Measurements from ENCODE around the gene SCN1A. TPM values are rescaled to one million over a fixed set of nuclear protein-coding genes. Genes with fewer than 3 reads are reported as not detected.

The SCN1A gene
- polyA plus RNA-seq, 3 donors, result not detected

GRCh38 chr2:166144071-166144470, 16.3 kb upstream of the SCN1A start:
- H3K27ac ChIP-seq (ENCODE audit: low read depth in 1 of 2, low read length in 2 of 2), result no peak overlapping the region
- H2AFZ ChIP-seq (ENCODE audit: insufficient read depth, low read depth, low read length, poor library complexity, severe bottlenecking), result no peak overlapping the region
- H3K79me2 ChIP-seq (ENCODE audit: insufficient read depth, low read length), result no peaks in the 10 kb centered on the region
- no peak overlapping the region for H3K4me3 ChIP-seq (replicated peaks in 1 of 3; ENCODE audit: low read depth in 2 of 3, low read length in 3 of 3)
- Mint-ChIP-seq H3K36me3 (no peaks in the 10 kb centered on the region), H3K4me1 (no peaks in the 10 kb centered on the region), H3K4me3 (no peak overlapping the region), H3K27me3 (ENCODE audit: low read depth in 3 of 3) (no peaks in the 10 kb centered on the region), H3K27ac (no peak overlapping the region), H3K9me3 (peaks cover 0 to 3% (median 0%) of the 10 kb centered on the region in 7 donors)
- intact Hi-C loops (cut with micrococcal nuclease), result no loop called here
- no peak overlapping the region for H3K4me2 ChIP-seq (replicated peaks; ENCODE audit: extremely low read depth, low read length, poor library complexity, severe bottlenecking)
- no CpG with 5 or more reads among the region's 1 CpG for WGBS (ENCODE audit: insufficient coverage)
- TF ChIP-seq CTCF (IDR thresholded peaks at IDR 0.05), result no peak
- H3K36me3 ChIP-seq (replicated peaks in 1 of 2; ENCODE audit: control insufficient read depth in 1 of 2, insufficient read depth in 2 of 2, low read length in 2 of 2), result no peaks in the 10 kb centered on the region
- H3K4me1 ChIP-seq (ENCODE audit: control insufficient read depth in 1 of 2, insufficient read depth in 2 of 2, low read length in 2 of 2), result no peaks in the 10 kb centered on the region
- H3K27me3 ChIP-seq (ENCODE audit: control insufficient read depth in 2 of 2, insufficient read depth in 2 of 2, low read length in 2 of 2), result no peaks in the 10 kb centered on the region
- no peaks in the 10 kb centered on the region for H4K20me1 ChIP-seq (ENCODE audit: insufficient read depth, low read length)
- DNase-seq, result no peak
- H3K9ac ChIP-seq (ENCODE audit: insufficient read depth, low read length, poor library complexity, severe bottlenecking), result no peak overlapping the region
- H3K9me3 ChIP-seq (replicated peaks in 1 of 2; ENCODE audit: control insufficient read depth in 1 of 2, insufficient read depth in 1 of 2, low read length in 2 of 2), result no peaks in the 10 kb centered on the region

GRCh38 chr2:166140932-166141331, 13.1 kb upstream of the SCN1A start:
- Histone ChIP-seq H2AFZ (ENCODE audit: insufficient read depth, low read depth, low read length, poor library complexity, severe bottlenecking) (no peak overlapping the region), H4K20me1 (ENCODE audit: insufficient read depth, low read length) (no peaks in the 10 kb centered on the region), H3K27ac (ENCODE audit: low read depth in 1 of 2, low read length in 2 of 2) (no peak overlapping the region), H3K4me3 (replicated peaks in 1 of 3; ENCODE audit: low read depth in 2 of 3, low read length in 3 of 3) (no peak overlapping the region), H3K79me2 (ENCODE audit: insufficient read depth, low read length) (no peaks in the 10 kb centered on the region), H3K4me2 (replicated peaks; ENCODE audit: extremely low read depth, low read length, poor library complexity, severe bottlenecking) (no peak overlapping the region), H3K4me1 (ENCODE audit: control insufficient read depth in 1 of 2, insufficient read depth in 2 of 2, low read length in 2 of 2) (no peaks in the 10 kb centered on the region), H3K36me3 (replicated peaks in 1 of 2; ENCODE audit: control insufficient read depth in 1 of 2, insufficient read depth in 2 of 2, low read length in 2 of 2) (no peaks in the 10 kb centered on the region), H3K9ac (ENCODE audit: insufficient read depth, low read length, poor library complexity, severe bottlenecking) (no peak overlapping the region), H3K27me3 (ENCODE audit: control insufficient read depth in 2 of 2, insufficient read depth in 2 of 2, low read length in 2 of 2) (no peaks in the 10 kb centered on the region), H3K9me3 (replicated peaks in 1 of 2; ENCODE audit: control insufficient read depth in 1 of 2, insufficient read depth in 1 of 2, low read length in 2 of 2) (no peaks in the 10 kb centered on the region)
- intact Hi-C loops (cut with micrococcal nuclease), result no loop called here
- Mint-ChIP-seq H3K4me3 (no peak overlapping the region), H3K27me3 (ENCODE audit: low read depth in 3 of 3) (no peaks in the 10 kb centered on the region), H3K36me3 (no peaks in the 10 kb centered on the region), H3K27ac (no peak overlapping the region), H3K4me1 (no peaks in the 10 kb centered on the region), H3K9me3 (peaks cover 0 to 3% (median 1%) of the 10 kb centered on the region in 7 donors)
- no peak for TF ChIP-seq CTCF (IDR thresholded peaks at IDR 0.05)
- WGBS (ENCODE audit: insufficient coverage), result 82% methylated on average over 1 of the region's 2 CpGs
- DNase-seq, result no peak

Measured in CD14-positive monocyte (primary cell).